Activated CD4-positive, alpha-beta T cell treated with anti-CD3 and anti-CD28 coated beads for 36 hours (primary cell): ENCODE results near the gene CAPG. TPM values are rescaled to one million over a fixed set of nuclear protein-coding genes. Genes with fewer than 3 reads are reported as not detected.

Source experiments
- ATAC-seq: fragments of 200-7000 bp; cut with Tn5 transposase; one replicate; pipeline ENCODE4 v1.10.0; 2021; ENCODE audit warnings: mild to moderate bottlenecking, moderate library complexity
- CTCF ChIA-PET: fragments of 350-600 bp; sonication (Branson Sonifier 250); formaldehyde crosslinking; loops from one replicate; lab custom pipeline; 2021; ENCODE audit warnings: antibody characterized with exemption; lab: Charles Lee
- POLR2A ChIA-PET: fragments of 350-600 bp; sonication (Branson Sonifier 250); formaldehyde crosslinking; loops from one replicate; lab custom pipeline; 2021; ENCODE audit warnings: antibody characterized with exemption, inconsistent platforms; lab: Charles Lee
- DNase-seq: peaks from one replicate; pipeline ENCODE4 v3.0.0-alpha.2; 2020
- H3K27ac Mint-ChIP-seq: one replicate; pipeline ENCODE4 v1.8.0; 2021; ENCODE audit warnings: mixed read lengths
- H3K27me3 Mint-ChIP-seq: one replicate; pipeline ENCODE4 v1.8.0; 2021; ENCODE audit warnings: mixed read lengths
- H3K36me3 Mint-ChIP-seq: one replicate; pipeline ENCODE4 v1.8.0; 2021; ENCODE audit warnings: low read depth, mixed read lengths
- H3K4me1 Mint-ChIP-seq: one replicate; pipeline ENCODE4 v1.8.0; 2021; ENCODE audit warnings: mixed read lengths
- H3K4me3 Mint-ChIP-seq: one replicate; pipeline ENCODE4 v1.8.0; 2021; ENCODE audit warnings: mild to moderate bottlenecking, moderate library complexity, mixed read lengths
- H3K9me3 Mint-ChIP-seq: one replicate; pipeline ENCODE4 v1.8.0; 2021; ENCODE audit warnings: low read depth, mixed read lengths
- intact Hi-C, 2 experiments: fragments of 100-400 bp; cut with DNase I in 1 of 2; cut with micrococcal nuclease in 1 of 2; formaldehyde crosslinking; loops; one replicate each; pipeline versions ENCODE4 v1.14.2 to v1.15.1; 2022 to 2024; cut with DNase I, micrococcal nuclease
- total RNA-seq, 2 experiments: library from RNA; stranded (reverse); gene quantifications; one replicate each; pipeline ENCODE4 v1.2.3, GENCODE V29; 2021

CAPG gene
- total RNA-seq, 2 experiments from 2014 or later, result 28.3 to 45.6 TPM

DNA sequence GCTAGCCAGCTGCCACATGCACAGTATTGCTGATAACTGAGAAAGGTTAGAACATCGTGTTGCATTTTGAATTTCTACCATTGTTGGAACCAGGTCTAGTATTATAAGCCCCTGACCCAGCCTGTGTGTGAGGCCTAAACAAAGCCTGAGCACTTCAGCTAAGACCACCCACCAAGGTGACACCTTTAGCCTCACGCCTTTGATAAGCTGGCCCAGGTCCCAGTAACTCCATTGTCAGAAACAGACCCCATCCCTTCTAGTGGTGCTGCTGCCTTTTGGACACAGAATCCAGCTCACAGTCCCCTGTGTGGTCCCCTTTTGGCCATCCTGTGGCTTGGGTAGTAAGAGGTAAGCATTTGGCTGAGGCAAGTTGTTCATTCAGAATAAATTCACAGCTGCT is 54.0 kb downstream of the CAPG start:
- intact Hi-C loops, result loop anchor here in 1 of 2 experiments (10.0 kb wide), 1 partner anchor 839 kb away; the partner anchor contains the start of genes IMMT and MRPL35

DNA sequence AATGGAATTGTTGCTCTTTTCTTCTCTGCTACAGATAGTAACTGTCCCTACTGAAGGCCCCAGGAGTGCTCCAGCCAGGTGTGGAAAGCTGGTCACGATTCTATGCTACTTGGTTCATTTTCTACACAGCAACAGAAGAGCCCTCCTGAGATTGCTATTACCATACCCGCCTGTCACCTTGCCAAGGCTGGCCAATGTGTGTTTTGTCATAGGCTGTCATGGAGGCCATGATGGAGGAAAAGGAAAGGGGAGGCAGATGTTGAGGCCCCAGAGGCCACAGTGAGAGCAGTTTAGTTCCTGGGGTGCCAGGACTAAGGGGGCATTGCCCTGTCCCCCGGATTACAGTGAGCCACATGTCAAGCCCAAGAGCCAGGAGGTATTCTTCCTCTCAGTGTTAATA is 54.6 kb downstream of the CAPG start:
- Mint-ChIP-seq H3K4me3 (peak overlapping the region; percentile 89), H3K27me3 (no peaks in the 10 kb centered on the region), H3K4me1 (peaks cover 34% of the 10 kb centered on the region), H3K9me3 (no peaks in the 10 kb centered on the region), H3K36me3 (peaks cover 36% of the 10 kb centered on the region), H3K27ac (peak overlapping the region; percentile 99)
- intact Hi-C loops, result loop anchor here in 1 of 2 experiments (2.0 to 10.0 kb wide), 2 partner anchors 749 to 839 kb away; partner anchors contain the start of genes IMMT, MRPL35 and POLR1A
- no peak for ATAC-seq
- peak; percentile 24 for DNase-seq
- POLR2A ChIA-PET, result interaction anchor here (0.6 to 2.3 kb wide), 7 partner anchors 10 to 389 kb away, joined by 4 to 20 read pairs (median 7); partner anchors contain the start of genes MAT2A and TGOLN2
- CTCF ChIA-PET, result interaction anchor here (0.6 to 1.3 kb wide), 5 partner anchors 36 to 1086 kb away, joined by 3 to 6 read pairs (median 3); no protein-coding TSS in a partner anchor

More for the DNA sequence above, 54.0 kb downstream of the CAPG start:
- ATAC-seq (no peak), DNase-seq (no peak)
- Mint-ChIP-seq H3K9me3 (no peaks in the 10 kb centered on the region), H3K27me3 (no peaks in the 10 kb centered on the region), H3K4me3 (no peak overlapping the region), H3K36me3 (peaks cover 32% of the 10 kb centered on the region), H3K4me1 (peaks cover 34% of the 10 kb centered on the region), H3K27ac (no peak overlapping the region)
- ChIA-PET CTCF (interaction anchor here (0.7 to 1.6 kb wide), 4 partner anchors 9 to 280 kb away, joined by 3 to 5 read pairs (median 3); partner anchors contain the start of gene MAT2A), POLR2A (interaction anchor here (1.0 kb wide), 1 partner anchor 28 kb away, joined by 4 read pairs; the partner anchor contains the start of gene TGOLN2)

DNA sequence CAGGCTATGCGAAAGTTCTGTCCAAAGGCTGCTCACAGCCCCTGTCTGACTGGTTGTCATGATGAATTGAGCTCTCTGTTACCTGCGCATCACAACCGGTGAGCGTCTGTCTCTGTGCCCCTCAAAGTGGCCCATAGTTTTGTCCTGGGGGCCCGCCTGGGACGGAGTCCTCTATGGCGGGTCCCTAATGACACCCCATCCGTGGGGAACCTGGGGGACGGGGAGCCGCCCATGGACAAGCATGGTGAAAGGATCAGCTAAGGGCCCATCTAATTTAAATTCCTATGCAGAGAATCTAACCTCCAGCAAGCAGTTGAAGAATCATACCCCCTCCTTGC is 55.1 kb downstream of the CAPG start:
- intact Hi-C loops, result loop anchor here in 1 of 2 experiments (2.0 to 10.0 kb wide), 2 partner anchors 750 to 840 kb away; partner anchors contain the start of genes IMMT, MRPL35 and POLR1A
- H3K4me1 Mint-ChIP-seq, result peaks cover 34% of the 10 kb centered on the region
- DNase-seq, result no peak
- H3K36me3 Mint-ChIP-seq, result peaks cover 41% of the 10 kb centered on the region
- no peak for ATAC-seq
- no peaks in the 10 kb centered on the region for H3K27me3 Mint-ChIP-seq
- POLR2A ChIA-PET, result interaction anchor here (0.6 to 2.3 kb wide), 12 partner anchors 10 to 751 kb away, joined by 3 to 20 read pairs (median 4); partner anchors contain the start of genes GGCX, MAT2A, POLR1A and PTCD3
- peak overlapping the region; percentile 89 for H3K4me3 Mint-ChIP-seq
- H3K27ac Mint-ChIP-seq, result peak overlapping the region; percentile 99
- no peaks in the 10 kb centered on the region for H3K9me3 Mint-ChIP-seq
- CTCF ChIA-PET, result interaction anchor here (0.6 to 1.3 kb wide), 7 partner anchors 15 to 1087 kb away, joined by 3 to 6 read pairs (median 3); no protein-coding TSS in a partner anchor

DNA sequence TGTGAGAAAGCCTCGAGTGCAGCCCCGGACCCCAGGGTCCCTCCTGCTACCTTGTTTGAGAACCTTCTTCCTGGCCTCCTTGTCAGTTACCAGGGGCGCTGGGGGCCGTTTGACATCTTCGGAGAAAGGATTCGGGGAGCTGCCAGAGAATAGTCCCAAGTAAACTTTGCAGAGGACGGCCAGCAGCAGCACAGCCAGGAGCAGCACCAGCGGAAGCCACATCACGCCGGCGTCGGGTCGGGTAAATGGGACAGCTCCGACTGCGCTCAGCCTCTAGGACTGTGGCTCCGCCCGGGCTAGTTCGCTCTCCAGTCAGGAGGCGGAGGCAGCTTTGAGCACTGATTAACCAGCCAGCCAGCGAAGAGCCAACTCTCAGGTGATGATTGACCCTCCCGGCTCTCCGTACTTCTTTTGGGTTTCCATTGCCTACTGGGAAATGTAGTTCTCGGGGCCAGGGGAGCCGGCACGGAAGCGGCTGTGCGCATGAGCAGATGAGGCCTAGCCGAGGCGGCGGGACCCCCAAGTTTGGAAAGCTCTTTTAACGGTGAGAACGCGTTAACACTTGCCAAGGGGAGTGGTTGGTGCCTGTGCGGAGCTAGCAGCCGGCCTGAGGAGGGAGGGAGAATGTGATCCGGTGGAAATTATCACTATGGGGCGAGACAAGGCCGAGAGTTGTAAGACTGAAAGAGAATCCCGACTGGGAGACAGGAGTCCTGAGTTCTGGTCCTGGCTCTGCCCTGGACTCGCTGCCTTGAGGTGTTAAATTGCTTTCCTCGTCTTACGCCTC is 55.7 kb downstream of the CAPG start, which contains the start of the genes ELMOD3 and RETSAT:
Gene ELMOD3 (plus strand): TSS at position 484 of the 787 bp plus-strand sequence. CDS start 2,430 bp downstream, outside the sequence.
Gene RETSAT (minus strand): TSS at position 243 of the 787 bp plus-strand sequence. CDS start 21 bp downstream, at position 222.
- intact Hi-C loops, result loop anchor here (1.0 to 10.0 kb wide), 10 partner anchors 26 to 840 kb away; partner anchors contain the start of genes GGCX (in 2 of the 2), MAT2A (in 2 of the 2), SH2D6 (in 2 of the 2) and USP39 (in 2 of the 2)
- ATAC-seq, result peak; percentile 100
- Mint-ChIP-seq H3K27me3 (no peaks in the 10 kb centered on the region), H3K4me1 (peaks cover 34% of the 10 kb centered on the region), H3K27ac (peak within 1 kb of the TSS; percentile 99), H3K4me3 (peak within 1 kb of the TSS; percentile 89), H3K36me3 (peaks cover 43% of the 10 kb centered on the region), H3K9me3 (no peaks in the 10 kb centered on the region)
- POLR2A ChIA-PET, result interaction anchor here (0.5 to 2.3 kb wide), 19 partner anchors 11 to 751 kb away, joined by 3 to 20 read pairs (median 4); partner anchors contain the start of genes GGCX, MAT2A, POLR1A and PTCD3
- CTCF ChIA-PET, result interaction anchor here (0.6 to 1.4 kb wide), 12 partner anchors 16 to 196 kb away, joined by 3 to 6 read pairs (median 3); partner anchors contain the start of gene MAT2A
- peak; percentile 98 for DNase-seq

DNA sequence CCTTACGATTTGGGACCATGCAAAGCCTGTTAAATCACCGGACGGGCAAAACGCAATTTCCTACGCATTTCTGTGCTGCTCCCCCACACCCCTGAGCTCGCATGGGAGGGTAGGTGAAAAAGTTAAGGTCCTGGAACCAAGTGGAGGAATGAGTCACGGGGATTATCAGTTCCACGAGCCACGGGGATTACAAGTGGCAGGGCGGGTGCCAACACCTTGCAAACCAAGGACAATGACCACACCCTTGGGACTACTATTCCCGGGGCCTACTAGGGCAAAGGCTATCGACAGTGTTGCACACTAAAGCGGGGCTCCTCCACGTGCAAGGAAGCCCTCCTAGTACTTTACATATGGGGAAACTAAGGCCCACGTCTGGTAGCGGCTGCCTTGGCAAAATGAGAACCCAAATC is 56.3 kb downstream of the CAPG start:
- POLR2A ChIA-PET, result interaction anchor here (0.5 to 2.3 kb wide), 16 partner anchors 12 to 448 kb away, joined by 3 to 20 read pairs (median 4); partner anchors contain the start of genes GGCX, MAT2A and TGOLN2
- Mint-ChIP-seq H3K27ac (peak overlapping the region; percentile 99), H3K4me3 (peak overlapping the region; percentile 89), H3K9me3 (no peaks in the 10 kb centered on the region), H3K36me3 (peaks cover 46% of the 10 kb centered on the region), H3K4me1 (peaks cover 32% of the 10 kb centered on the region), H3K27me3 (no peaks in the 10 kb centered on the region)
- DNase-seq, result peak; percentile 37
- peak; percentile 2 for ATAC-seq
- intact Hi-C loops, result loop anchor here (1.0 to 10.0 kb wide), 10 partner anchors 26 to 841 kb away; partner anchors contain the start of genes GGCX (in 2 of the 2), MAT2A (in 2 of the 2), SH2D6 (in 2 of the 2) and USP39 (in 2 of the 2)
- CTCF ChIA-PET, result interaction anchor here (0.6 to 1.4 kb wide), 6 partner anchors 17 to 67 kb away, joined by 3 to 5 read pairs (median 3); no protein-coding TSS in a partner anchor

DNA sequence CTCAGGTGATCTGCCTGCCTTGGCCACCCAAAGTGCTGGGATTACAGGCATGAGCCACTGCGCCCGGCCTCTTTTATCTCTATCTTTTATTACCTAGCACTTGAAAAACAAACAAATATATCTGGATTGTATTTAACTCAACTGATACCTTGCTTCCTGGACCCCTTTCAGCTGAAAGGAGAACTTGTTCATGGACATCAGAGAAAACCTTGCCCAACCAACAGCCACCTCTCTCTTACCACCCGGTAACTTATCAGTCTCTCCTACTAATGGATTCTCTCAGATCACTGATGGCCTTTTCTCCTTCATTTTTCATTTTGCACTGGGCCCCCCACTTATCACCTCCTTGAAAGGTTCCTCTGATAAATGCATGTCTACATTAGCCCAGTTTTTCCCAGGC is 62.6 kb downstream of the CAPG start:
- Mint-ChIP-seq H3K9me3 (no peaks in the 10 kb centered on the region), H3K36me3 (peaks cover 40% of the 10 kb centered on the region), H3K4me1 (peaks cover 3% of the 10 kb centered on the region), H3K27ac (no peak overlapping the region), H3K27me3 (no peaks in the 10 kb centered on the region), H3K4me3 (no peak overlapping the region)
- intact Hi-C loops, result no loop called here
- POLR2A ChIA-PET, result no interaction called here
- ATAC-seq (no peak), DNase-seq (no peak)
- CTCF ChIA-PET, result interaction anchor here (1.1 kb wide), 1 partner anchor 9 kb away, joined by 3 read pairs; no protein-coding TSS in a partner anchor

Other genes starting within 250 kb of the CAPG start
- gene TGOLN2, start 82.4 kb downstream of the CAPG start, total RNA-seq, result 10 to 100 TPM; 84.0 to 90.4 TPM
- gene RETSAT, start 55.8 kb downstream of the CAPG start, total RNA-seq, result 10 to 100 TPM; 18.1 to 18.7 TPM
- 10 to 100 TPM; 11.2 to 12.9 TPM for gene ELMOD3, start 55.6 kb downstream of the CAPG start, total RNA-seq
- gene SH2D6, start 8.3 kb upstream of the CAPG start, total RNA-seq, result 1 to 10 TPM; 1.7 to 2.2 TPM
- gene MAT2A, start 128.8 kb upstream of the CAPG start, total RNA-seq, result 100 to 1,000 TPM; 226 to 259 TPM
- gene GGCX, start 151.1 kb upstream of the CAPG start, total RNA-seq, result 10 to 100 TPM; 20.1 to 22.2 TPM
- gene VAMP8, start 167.2 kb upstream of the CAPG start, total RNA-seq, result 100 to 1,000 TPM in 1 of 2 experiments, 10 to 100 TPM in 1; 98.3 to 106 TPM
- gene VAMP5, start 174.1 kb upstream of the CAPG start, total RNA-seq, result 10 to 100 TPM; 21.4 to 26.7 TPM
- gene RNF181, start 185.4 kb upstream of the CAPG start, total RNA-seq, result 100 to 1,000 TPM; 113 to 140 TPM
- gene TMEM150A, start 192.3 kb upstream of the CAPG start, total RNA-seq, result 1 to 10 TPM; 1.3 to 2.5 TPM
- 10 to 100 TPM; 33.7 to 47.2 TPM for gene C2orf68, start 201.7 kb upstream of the CAPG start, total RNA-seq
- 10 to 100 TPM; 81.2 to 95.3 TPM for gene USP39, start 205.8 kb upstream of the CAPG start, total RNA-seq